Vagina (tissue), 2 donors: ENCODE measurements around the gene SP5. TPM values are rescaled to one million over a fixed set of nuclear protein-coding genes. Genes with fewer than 3 reads are reported as not detected.

ENCODE experiments used
- DNase-seq, 2 donors: peaks; one replicate each; pipeline ENCODE4 v3.0.0-alpha.2; 2017; ENCODE audit errors: extremely low spot score in 2 of 2
- H3K27ac ChIP-seq: fragments of 200-600 bp; sonication (generic); one replicate; pipeline ENCODE4 v1.5.1; 2019
- H3K27me3 ChIP-seq: fragments of 200-600 bp; sonication (generic); one replicate; pipeline ENCODE4 v1.5.1; 2019
- H3K36me3 ChIP-seq, 2 donors: fragments of 200-600 bp; sonication (generic); one replicate each; pipeline ENCODE4 v1.5.1; 2017 to 2019
- H3K4me1 ChIP-seq: fragments of 200-600 bp; sonication (generic); one replicate; pipeline ENCODE4 v1.5.1; 2019
- H3K4me3 ChIP-seq, 2 donors: fragments of 200-600 bp; sonication (generic); 1 replicate in 1 of 2; 2 replicates in 1 of 2; pipeline ENCODE4 v1.5.1; 2016 to 2019
- H3K9me3 ChIP-seq: fragments of 200-600 bp; sonication (generic); one replicate; pipeline ENCODE4 v1.5.1; 2019
- CTCF ChIP-seq, 3 experiments: fragments of 450-650 bp in 2 of 3; fragments of 200-600 bp in 1 of 3; sonication (generic) in 1 of 3; IDR thresholded peaks; one replicate each; pipeline ENCODE4 v1.5.1; 2017 to 2019; ENCODE audit warnings: antibody characterized with exemption in 3 of 3, mild to moderate bottlenecking in 2 of 3, moderate library complexity in 2 of 3
- POLR2A ChIP-seq, 2 donors: fragments of 450-650 bp; IDR thresholded peaks; one replicate each; pipeline ENCODE4 v1.6.1; 2017; ENCODE audit warnings: antibody characterized with exemption in 2 of 2, mild to moderate bottlenecking in 2 of 2, moderate library complexity in 2 of 2
- POLR2AphosphoS5 ChIP-seq, 2 donors: sonication (generic); formaldehyde crosslinking; IDR thresholded peaks; one replicate each; pipeline ENCODE4 v1.9.0; 2017; ENCODE audit warnings: antibody characterized with exemption in 2 of 2, mild to moderate bottlenecking in 2 of 2, low read depth in 1 of 2; ENCODE audit not compliant: insufficient read depth in 1 of 2
- intact Hi-C: fragments of 100-400 bp; cut with DNase I; formaldehyde crosslinking; loops from one replicate; pipeline ENCODE4 v1.15.1; 2023
- total RNA-seq: library from RNA; depleted of rRNA; stranded (reverse); fragments of >200 nt; gene quantifications from one replicate; pipeline ENCODE4 v1.2.3, GENCODE V29; 2016

Gene SP5
- total RNA-seq, 1 donor from 2014 or later: 1.7 TPM

- Histone ChIP-seq H3K36me3 (no peaks in the 10 kb centered on the region), H3K4me1 (peaks cover 19% of the 10 kb centered on the region)
- intact Hi-C loops: loop anchor here (10.0 kb wide), 1 partner anchor 104 kb away; the partner anchor contains the start of gene GAD1
These were observed 3.9 kb upstream of the SP5 start for GRCh38 chr2:170711196-170711773.

GRCh38 chr2:170711774-170712652 is 3.1 kb upstream of the SP5 start:
- Histone ChIP-seq H3K9me3 (no peaks in the 10 kb centered on the region), H3K36me3 (no peaks in the 10 kb centered on the region), H3K4me1 (peaks cover 22% of the 10 kb centered on the region), H3K27ac (no peak overlapping the region), H3K4me3 (no peak overlapping the region), H3K27me3 (peaks cover 8% of the 10 kb centered on the region)
- DNase-seq: peak in 1 of 2 donors; percentile 82
- intact Hi-C loops: loop anchor here (10.0 kb wide), 1 partner anchor 103 kb away; the partner anchor contains the start of gene GAD1
- TF ChIP-seq POLR2AphosphoS5 (IDR thresholded peaks at IDR 0.05; ENCODE audit: insufficient read depth in 1 of 2, low read depth in 1 of 2) (no peak), CTCF (IDR thresholded peaks at IDR 0.05) (no peak), POLR2A (IDR thresholded peaks at IDR 0.05) (no peak)

More at GRCh38 chr2:170711196-170711773, 3.9 kb upstream of the SP5 start:
- Histone ChIP-seq H3K4me3 (no peak overlapping the region), H3K27ac (no peak overlapping the region), H3K9me3 (no peaks in the 10 kb centered on the region), H3K27me3 (peaks cover 5% of the 10 kb centered on the region)
- TF ChIP-seq POLR2AphosphoS5 (IDR thresholded peaks at IDR 0.05; ENCODE audit: insufficient read depth in 1 of 2, low read depth in 1 of 2) (no peak), POLR2A (IDR thresholded peaks at IDR 0.05) (no peak), CTCF (IDR thresholded peaks at IDR 0.05) (no peak)
- DNase-seq: peak in 1 of 2 donors; percentile 12

- Histone ChIP-seq H3K4me1 (peaks cover 28% of the 10 kb centered on the region), H3K27ac (no peak overlapping the region), H3K4me3 (no peak overlapping the region), H3K36me3 (no peaks in the 10 kb centered on the region), H3K9me3 (no peaks in the 10 kb centered on the region), H3K27me3 (peaks cover 12% of the 10 kb centered on the region)
- intact Hi-C loops: loop anchor here (10.0 kb wide), 1 partner anchor 102 kb away; the partner anchor contains the start of gene GAD1
- TF ChIP-seq POLR2AphosphoS5 (IDR thresholded peaks at IDR 0.05; ENCODE audit: insufficient read depth in 1 of 2, low read depth in 1 of 2) (no peak), CTCF (IDR thresholded peaks at IDR 0.05) (no peak), POLR2A (IDR thresholded peaks at IDR 0.05) (no peak)
- DNase-seq: peak in 1 of 2 donors; percentile 46
These were observed 2.2 kb upstream of the SP5 start for GRCh38 chr2:170712653-170713542.

GRCh38 chr2:170713543-170714380 is 1.4 kb upstream of the SP5 start:
- H3K4me1 ChIP-seq: peaks cover 28% of the 10 kb centered on the region
- TF ChIP-seq CTCF (IDR thresholded peaks at IDR 0.05) (no peak), POLR2AphosphoS5 (IDR thresholded peaks at IDR 0.05; ENCODE audit: insufficient read depth in 1 of 2, low read depth in 1 of 2) (no peak), POLR2A (IDR thresholded peaks at IDR 0.05) (no peak)
- H3K36me3 ChIP-seq: no peaks in the 10 kb centered on the region
- intact Hi-C loops: loop anchor here (10.0 kb wide), 1 partner anchor 101 kb away; the partner anchor contains the start of gene GAD1
- H3K9me3 ChIP-seq: no peaks in the 10 kb centered on the region
- no peak for DNase-seq
- peak overlapping the region; percentile 45 to 62 for H3K4me3 ChIP-seq
- peak overlapping the region; percentile 62 for H3K27ac ChIP-seq
- H3K27me3 ChIP-seq: peaks cover 12% of the 10 kb centered on the region
